A549 (cell line): ENCODE results near the gene CDY2B. TPM values are rescaled to one million over a fixed set of nuclear protein-coding genes. Genes with fewer than 3 reads are reported as not detected.
"Not testable (repeated sequence)": the region's sequence is repeated elsewhere in the genome, so short reads cannot be mapped to it uniquely, and the experiment has no call there.

Source experiments
- ATAC-seq, 2 experiments: fragments of 200-7000 bp in 1 of 2; fragments of >200 bp in 1 of 2; cut with Nextera tagmentation in 1 of 2; cut with Tn5 transposase in 1 of 2; 3 replicates each; pipeline versions ENCODE4 v1.8.0 to v1.9.1; 2018 to 2020; ENCODE audit warnings: mild to moderate bottlenecking in 1 of 2, moderate library complexity in 1 of 2
- CTCF ChIA-PET: fragments of 300-600 bp; sonication (Branson Sonifier 250); formaldehyde crosslinking; extraction: SDS; loops from one replicate; lab custom pipeline; 2021; ENCODE audit warnings: antibody characterized with exemption, inconsistent platforms; lab: Yijun Ruan, JAX
- POLR2A ChIA-PET: fragments of 350-600 bp; formaldehyde crosslinking; extraction: SDS; loops from one replicate; lab custom pipeline; 2021; ENCODE audit warnings: antibody characterized with exemption, inconsistent platforms; lab: Yijun Ruan, JAX
- DNase-seq, 2 experiments: peaks; one replicate each; pipeline versions ENCODE4 v3.0.0 to v3.0.0-alpha.2; 2011 to 2016; ENCODE audit warnings: low read depth in 1 of 2, low spot score in 1 of 2
- FAIRE-seq: peaks from 2 replicates; lab custom pipeline; 2011; peaks lifted over from hg19 to GRCh38; lab: Jason Lieb, UNC
- H3K27ac ChIP-seq, 2 experiments: fragments of >200 bp; sonication (Bioruptor Twin); formaldehyde crosslinking; 3 replicates each; pipeline ENCODE4 v1.5.1; 2016 to 2017
- H3K4me1 ChIP-seq: fragments of >200 bp; sonication (Bioruptor Twin); formaldehyde crosslinking; 3 replicates; pipeline ENCODE4 v1.6.1; 2016
- H3K4me2 ChIP-seq: fragments of >200 bp; sonication (Bioruptor Twin); formaldehyde crosslinking; 3 replicates; pipeline ENCODE4 v1.6.1; 2016
- H3K4me3 ChIP-seq: fragments of >200 bp; sonication (Bioruptor Twin); formaldehyde crosslinking; 3 replicates; pipeline ENCODE4 v1.5.1; 2016
- H3K9me3 ChIP-seq: fragments of >200 bp; sonication (Bioruptor Twin); formaldehyde crosslinking; 3 replicates; pipeline ENCODE4 v1.6.1; 2016
- WGBS: methylation state at CpG from one replicate; pipeline ENCODE4 v1.1.6; 2017; ENCODE audit errors: missing lambda C conversion rate; 5-methylcytosine and 5-hydroxymethylcytosine counted together
- polyA minus RNA-seq: library from RNA; depleted of rRNA, polyadenylated mRNA; stranded (reverse); fragments of >200 nt; gene quantifications from 2 replicates; pipeline ENCODE4 v1.2.3, GENCODE V29; 2011; rRNA and poly(A)+ RNA removed
- polyA plus RNA-seq, 4 experiments: library from polyadenylated mRNA; depleted of rRNA in 3 of 4; stranded (reverse); fragments of >200 nt; fragmentation: RNase III in 1 of 4; extraction: RNeasy Plus Mini Kit Qiagen cat#74134 plus additional on column Dnase treatment in 1 of 4; gene quantifications; 2 replicates in 3 of 4; 3 replicates in 1 of 4; pipeline ENCODE4 v1.2.3, GENCODE V29; 2011 to 2017

Gene CDY2B, protein sequence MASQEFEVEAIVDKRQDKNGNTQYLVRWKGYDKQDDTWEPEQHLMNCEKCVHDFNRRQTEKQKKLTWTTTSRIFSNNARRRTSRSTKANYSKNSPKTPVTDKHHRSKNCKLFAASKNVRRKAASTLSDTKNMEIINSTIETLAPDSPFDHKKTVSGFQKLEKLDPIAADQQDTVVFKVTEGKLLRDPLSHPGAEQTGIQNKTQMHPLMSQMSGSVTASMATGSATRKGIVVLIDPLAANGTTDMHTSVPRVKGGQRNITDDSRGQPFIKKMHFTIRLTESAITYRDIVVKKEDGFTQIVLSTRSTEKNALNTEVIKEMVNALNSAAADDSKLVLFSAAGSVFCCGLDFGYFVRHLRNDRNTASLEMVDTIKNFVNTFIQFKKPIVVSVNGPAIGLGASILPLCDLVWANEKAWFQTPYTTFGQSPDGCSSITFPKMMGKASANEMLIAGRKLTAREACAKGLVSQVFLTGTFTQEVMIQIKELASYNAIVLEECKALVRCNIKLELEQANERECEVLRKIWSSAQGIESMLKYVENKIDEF
- not detected in 2 replicates for polyA plus RNA-seq (2011; rRNA removed)
- not detected in 2 replicates for polyA plus RNA-seq (2012; cell fraction: cytosol; rRNA removed)
- not detected in 2 replicates for polyA plus RNA-seq (2012; cell fraction: nucleus; rRNA removed)
- polyA plus RNA-seq (2017; fragmentation: RNase III; extraction: RNeasy Plus Mini Kit Qiagen cat#74134 plus additional on column Dnase treatment): not detected in 3 replicates
- not detected in 2 replicates for polyA minus RNA-seq

DNA sequence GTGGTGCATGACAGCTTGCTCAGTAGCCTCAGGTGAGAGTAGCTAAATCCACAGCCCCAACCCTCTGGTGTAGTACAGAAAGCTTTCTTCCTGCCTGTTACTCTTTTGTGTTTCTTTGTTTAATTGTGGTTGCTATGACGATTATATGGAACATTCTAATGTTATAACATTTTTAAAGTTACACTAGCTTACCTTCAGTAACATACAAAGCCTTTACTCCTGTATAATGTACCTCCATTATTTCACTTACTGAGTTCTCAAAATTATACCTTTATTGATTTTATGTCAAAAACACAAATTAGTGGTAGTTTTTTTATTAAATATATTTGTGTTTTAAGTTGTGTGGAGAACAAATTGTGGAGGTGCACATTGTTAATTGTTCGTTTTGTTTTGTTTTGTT is at the start of gene CDY2B:
CDY2B (minus strand) TSS at position 101 of the 400 bp plus-strand sequence. CDS start 328 bp downstream, outside the sequence.
- FAIRE-seq, POLR2A ChIA-PET: not testable (repeated sequence)

DNA sequence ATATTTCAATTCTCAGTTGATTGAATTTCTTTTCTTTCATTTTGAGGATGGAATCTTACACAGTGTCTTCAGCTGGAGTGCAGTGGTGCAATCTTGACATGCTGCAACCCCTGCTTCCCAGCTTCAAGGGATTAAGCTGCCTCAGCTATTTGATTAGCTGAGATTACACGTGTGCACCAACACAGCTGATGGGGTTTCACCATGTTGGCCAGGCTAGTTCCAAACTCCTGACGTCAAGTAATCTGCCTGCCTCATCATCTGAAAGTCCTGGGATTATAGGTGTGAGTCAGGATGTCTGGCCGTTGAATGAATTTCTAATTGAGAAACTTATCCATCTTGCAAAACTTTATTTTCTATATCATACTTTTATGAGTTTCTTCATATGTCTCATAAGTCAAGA is 28.0 kb upstream of the CDY2B start:
- H3K27ac ChIP-seq, FAIRE-seq, H3K4me2 ChIP-seq, ATAC-seq, CTCF ChIA-PET, H3K9me3 ChIP-seq, H3K4me3 ChIP-seq, H3K4me1 ChIP-seq, POLR2A ChIA-PET, DNase-seq: not testable (repeated sequence)
- no CpG with 5 or more reads among the region's 3 CpGs for WGBS

More for the DNA sequence above, at the start of gene CDY2B:
- H3K27ac ChIP-seq, H3K4me3 ChIP-seq, CTCF ChIA-PET, ATAC-seq, H3K9me3 ChIP-seq, H3K4me1 ChIP-seq, H3K4me2 ChIP-seq, DNase-seq: not testable (repeated sequence)
- WGBS: 100% methylated on average over 1 of the region's 2 CpGs

DNA sequence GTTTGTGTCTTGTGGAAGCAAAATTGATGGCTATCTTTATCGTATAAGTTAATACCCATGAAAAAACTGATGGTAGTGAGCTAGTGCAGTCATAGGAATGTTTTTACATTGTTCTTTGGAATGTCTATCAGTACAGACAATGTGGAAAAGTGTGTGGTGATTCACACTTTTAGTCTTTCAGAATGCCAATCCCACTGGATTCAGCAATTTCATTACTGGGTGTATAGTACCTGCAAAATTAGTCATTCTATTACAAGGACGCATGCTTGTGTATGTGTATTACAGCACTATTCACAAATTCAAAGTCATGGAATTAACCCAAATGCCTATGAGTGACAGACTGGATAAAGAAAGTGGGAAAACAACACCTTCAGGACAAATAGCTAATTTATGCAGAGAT is 27.3 kb upstream of the CDY2B start:
- H3K4me3 ChIP-seq, ATAC-seq, POLR2A ChIA-PET, H3K9me3 ChIP-seq, H3K4me2 ChIP-seq, CTCF ChIA-PET, H3K4me1 ChIP-seq, FAIRE-seq, H3K27ac ChIP-seq, DNase-seq: not testable (repeated sequence)
- WGBS: no CpG with 5 or more reads among the region's 2 CpGs

DNA sequence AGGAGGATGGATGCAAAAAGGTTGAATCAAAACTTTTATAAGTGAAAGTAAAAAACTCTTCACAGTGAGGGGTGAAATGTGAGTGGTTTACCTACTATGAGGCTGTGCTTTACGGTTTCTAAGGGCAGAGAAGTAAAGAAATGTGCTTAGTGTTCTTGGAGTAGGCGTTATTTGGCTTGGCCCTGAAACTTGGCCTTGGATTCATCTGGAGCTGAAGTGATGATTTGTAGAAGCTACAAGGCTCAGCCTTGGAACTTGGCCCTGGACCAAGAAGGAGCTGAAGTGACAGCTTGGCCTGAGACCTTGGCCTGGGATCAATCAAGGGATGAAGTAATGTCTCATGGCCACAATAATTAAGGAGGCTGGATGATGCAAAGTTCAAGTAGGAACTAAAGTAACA is 1.7 kb upstream of the CDY2B start:
- no CpG with 5 or more reads among the region's 2 CpGs for WGBS
- H3K27ac ChIP-seq, FAIRE-seq, H3K4me1 ChIP-seq, H3K9me3 ChIP-seq, ATAC-seq, DNase-seq, H3K4me3 ChIP-seq, POLR2A ChIA-PET, H3K4me2 ChIP-seq, CTCF ChIA-PET: not testable (repeated sequence)

DNA sequence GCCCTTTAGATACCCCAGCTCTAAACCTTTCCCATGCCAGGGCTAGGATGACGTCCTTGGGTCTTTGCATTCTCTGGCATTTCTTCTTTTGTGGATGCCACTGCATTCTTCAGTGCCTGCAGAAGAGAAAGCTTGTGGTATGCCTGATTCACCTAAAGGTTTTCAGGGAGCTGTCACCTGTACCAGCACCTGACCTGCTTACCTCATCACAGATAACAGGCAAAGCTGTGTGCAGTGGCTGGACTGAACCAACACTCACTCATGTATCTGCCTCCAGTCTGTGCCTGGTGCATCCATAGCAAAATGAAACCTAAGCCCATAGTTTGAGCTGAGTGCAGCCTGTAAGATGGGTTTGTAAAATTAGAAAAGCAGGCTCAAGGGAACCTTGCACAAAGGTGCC is 3.3 kb downstream of the CDY2B start:
- H3K4me2 ChIP-seq, POLR2A ChIA-PET, H3K4me3 ChIP-seq, H3K9me3 ChIP-seq, FAIRE-seq, H3K27ac ChIP-seq, DNase-seq, CTCF ChIA-PET, H3K4me1 ChIP-seq, ATAC-seq: not testable (repeated sequence)
- WGBS: no CpG with 5 or more reads among the region's 1 CpG

DNA sequence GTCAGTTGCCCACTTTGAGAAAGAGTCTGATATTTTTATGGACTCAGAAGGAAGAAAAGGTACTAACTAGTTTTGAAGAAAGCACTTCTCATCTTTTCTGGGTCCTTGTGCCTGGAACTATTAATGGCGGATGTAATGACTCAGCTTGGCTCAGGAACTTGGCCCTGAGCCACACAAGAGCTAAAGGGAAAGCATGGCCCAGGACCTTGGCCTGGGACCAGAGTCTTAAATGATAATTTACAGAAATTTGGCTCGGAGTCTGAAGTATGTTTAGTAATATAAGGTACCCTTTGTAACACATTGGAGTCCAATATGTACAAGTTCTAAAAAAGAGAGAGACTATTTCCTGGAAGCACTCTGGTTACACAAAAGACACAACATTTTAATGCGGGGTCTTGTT is 4.6 kb downstream of the CDY2B start:
- H3K9me3 ChIP-seq, CTCF ChIA-PET, H3K4me2 ChIP-seq, POLR2A ChIA-PET, H3K4me1 ChIP-seq, FAIRE-seq, H3K4me3 ChIP-seq, H3K27ac ChIP-seq, DNase-seq: not testable (repeated sequence)
- WGBS: no CpG with 5 or more reads among the region's 3 CpGs
- ATAC-seq: peak in 1 of 2 experiments; percentile 33; a peak in 1 of 6 replicates

DNA sequence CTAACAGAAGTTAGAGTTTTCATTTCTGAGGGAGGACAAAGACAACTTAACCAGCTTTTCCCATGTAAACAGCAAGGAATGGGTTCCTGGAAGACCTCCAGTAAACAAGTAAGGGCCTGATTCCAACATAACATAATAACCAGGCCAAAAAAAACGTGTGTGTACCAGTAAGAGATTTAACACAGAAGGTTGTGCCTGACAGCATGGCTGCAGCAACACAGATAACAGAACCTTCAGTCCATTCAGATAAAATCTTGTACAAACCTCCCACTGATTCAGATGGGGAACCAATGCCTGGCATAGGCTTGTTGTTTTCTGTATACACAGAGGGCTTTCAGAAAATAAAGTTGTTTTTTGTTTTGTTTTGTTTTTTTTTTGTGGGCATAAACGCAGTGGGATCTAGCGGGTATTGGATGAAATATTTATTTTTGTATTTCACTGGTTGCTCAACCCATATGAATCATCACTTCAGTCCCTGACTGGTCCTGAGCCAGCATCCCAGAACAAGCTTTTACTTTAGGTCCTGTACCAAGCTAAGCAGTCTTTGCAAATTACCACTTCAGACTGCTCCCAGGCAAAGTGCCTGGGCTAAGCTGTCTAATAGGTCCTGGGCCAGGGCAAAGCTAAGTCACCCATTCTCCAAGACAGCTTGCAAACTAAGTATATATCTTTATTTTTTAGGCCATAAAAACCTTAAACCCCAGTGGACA is 8.7 kb downstream of the CDY2B start:
- FAIRE-seq, H3K27ac ChIP-seq, H3K9me3 ChIP-seq, CTCF ChIA-PET, H3K4me2 ChIP-seq, DNase-seq, H3K4me3 ChIP-seq, H3K4me1 ChIP-seq, POLR2A ChIA-PET: not testable (repeated sequence)
- peak; percentile 68 to 85; a peak in 5 of 6 replicates for ATAC-seq
- WGBS: no CpG with 5 or more reads among the region's 3 CpGs

DNA sequence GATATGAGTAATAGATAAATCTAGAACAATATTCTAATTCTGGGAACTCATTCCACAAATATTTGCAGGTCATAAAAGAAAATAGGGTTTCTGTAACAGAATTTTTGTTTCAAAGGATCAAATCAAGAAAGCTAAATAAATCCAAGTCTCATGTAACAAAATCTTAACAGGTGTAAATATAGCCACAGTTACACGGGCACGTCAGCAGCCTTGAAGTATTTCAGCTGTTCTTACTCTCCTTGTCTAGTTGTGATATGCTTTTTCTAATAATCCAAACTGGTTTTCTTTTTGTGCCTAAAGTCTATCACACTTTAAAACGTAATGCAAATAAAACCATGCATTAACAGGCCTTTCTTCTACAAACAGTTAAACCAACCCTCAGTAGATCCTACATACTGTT is 9.3 kb downstream of the CDY2B start:
- POLR2A ChIA-PET, CTCF ChIA-PET, H3K4me2 ChIP-seq, H3K4me3 ChIP-seq, FAIRE-seq, DNase-seq, H3K4me1 ChIP-seq, H3K9me3 ChIP-seq, H3K27ac ChIP-seq: not testable (repeated sequence)
- no CpG with 5 or more reads among the region's 3 CpGs for WGBS
- ATAC-seq: peak in 1 of 2 experiments; percentile 31; a peak in 2 of 6 replicates

DNA sequence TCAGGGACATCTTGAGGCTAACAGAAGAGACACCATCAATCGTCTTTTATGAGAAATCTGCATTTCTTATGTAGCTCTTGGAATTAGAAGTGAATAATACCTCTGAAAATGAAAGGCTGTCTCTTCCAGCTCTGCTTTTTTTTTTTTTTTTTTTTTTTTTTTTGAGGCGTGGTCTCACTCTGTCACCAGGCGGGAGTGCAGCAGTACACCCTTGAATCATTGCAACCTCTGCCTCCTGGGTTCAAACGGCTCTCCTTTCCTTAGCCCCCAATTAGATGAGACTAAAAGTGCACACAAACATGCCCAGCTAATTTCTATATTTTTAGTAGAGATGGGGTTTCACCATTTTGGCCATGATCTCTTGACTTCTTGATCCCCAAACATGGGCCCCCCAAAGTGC is 12.2 kb downstream of the CDY2B start:
- POLR2A ChIA-PET, H3K4me2 ChIP-seq, H3K27ac ChIP-seq, FAIRE-seq, DNase-seq, H3K9me3 ChIP-seq, H3K4me3 ChIP-seq, CTCF ChIA-PET, H3K4me1 ChIP-seq: not testable (repeated sequence)
- WGBS: no CpG with 5 or more reads among the region's 4 CpGs
- ATAC-seq: peak in 1 of 2 experiments; percentile 54; a peak in 3 of 6 replicates

DNA sequence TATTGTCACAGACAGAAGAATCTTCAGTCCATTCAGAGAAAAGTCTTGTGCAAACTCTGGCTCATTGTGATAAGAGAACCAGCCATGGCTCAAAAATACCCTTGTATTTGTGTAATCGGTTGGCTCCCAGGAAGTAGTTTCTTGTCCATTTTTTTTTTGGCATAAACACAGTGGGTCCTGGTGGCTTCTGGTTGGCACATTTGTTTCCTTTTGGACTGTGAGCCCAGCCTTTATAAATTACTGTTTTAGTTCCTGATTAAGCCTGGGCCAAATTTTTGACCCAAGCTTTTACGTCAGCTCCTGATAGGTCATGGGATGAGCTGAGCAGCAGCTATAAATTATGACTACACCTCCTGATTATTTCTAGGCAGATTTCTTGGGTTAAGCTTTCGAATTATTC is 19.4 kb downstream of the CDY2B start:
- POLR2A ChIA-PET, H3K27ac ChIP-seq, CTCF ChIA-PET, FAIRE-seq, ATAC-seq, H3K9me3 ChIP-seq, DNase-seq, H3K4me3 ChIP-seq, H3K4me2 ChIP-seq, H3K4me1 ChIP-seq: not testable (repeated sequence)
- WGBS: no CpG with 5 or more reads among the region's 3 CpGs
